HG02885 (cell line): ENCODE results near the gene TADA2B.

ENCODE experiments used
- ATAC-seq: cut with Tn5 transposase; IDR thresholded peaks from one replicate; pipeline ENCODE4 v1.9.1; 2021; ENCODE audit warnings: mild to moderate bottlenecking; ENCODE audit not compliant: unreplicated experiment, poor library complexity

Gene TADA2B

GRCh38 chr4:7034262-7035081, 8.7 kb upstream of the TADA2B start:
- no peak for ATAC-seq

GRCh38 chr4:7037425-7037824, 5.7 kb upstream of the TADA2B start:
- ATAC-seq = no peak

- no peak for ATAC-seq
These were observed 2.4 kb upstream of the TADA2B start for GRCh38 chr4:7040765-7041164.

- ATAC-seq = no peak
These were observed 1.9 kb upstream of the TADA2B start for GRCh38 chr4:7041246-7041645.

- no peak for ATAC-seq
These were observed 1.2 kb upstream of the TADA2B start for GRCh38 chr4:7041801-7042502.

GRCh38 chr4:7042503-7043283, 479 bp upstream of the TADA2B start:
- peak; percentile 80 for ATAC-seq

GRCh38 chr4:7044137-7044930, 1.2 kb downstream of the TADA2B start:
- ATAC-seq = no peak

- no peak for ATAC-seq
These were observed 2.4 kb downstream of the TADA2B start for GRCh38 chr4:7045553-7045952.

GRCh38 chr4:7045961-7046921, 3.1 kb downstream of the TADA2B start:
- ATAC-seq = peak; percentile 29

GRCh38 chr4:7046971-7047370, 3.8 kb downstream of the TADA2B start:
- no peak for ATAC-seq

GRCh38 chr4:7048642-7049041, 5.5 kb downstream of the TADA2B start:
- ATAC-seq = no peak

GRCh38 chr4:7049295-7049694, 6.1 kb downstream of the TADA2B start:
- no peak for ATAC-seq

GRCh38 chr4:7049739-7050138, 6.6 kb downstream of the TADA2B start:
- ATAC-seq = no peak

GRCh38 chr4:7050481-7051143, 7.4 kb downstream of the TADA2B start:
- no peak for ATAC-seq

- no peak for ATAC-seq
These were observed 7.9 kb downstream of the TADA2B start for GRCh38 chr4:7051144-7051495.

- ATAC-seq = no peak
These were observed 8.7 kb downstream of the TADA2B start for GRCh38 chr4:7051905-7052304.

- no peak for ATAC-seq
These were observed 9.1 kb downstream of the TADA2B start for GRCh38 chr4:7052313-7052712.

- no peak for ATAC-seq
These were observed 9.9 kb downstream of the TADA2B start for GRCh38 chr4:7052923-7053715.
